ENCODE measurements around the gene SEMA6A.

Gene SEMA6A

DNA sequence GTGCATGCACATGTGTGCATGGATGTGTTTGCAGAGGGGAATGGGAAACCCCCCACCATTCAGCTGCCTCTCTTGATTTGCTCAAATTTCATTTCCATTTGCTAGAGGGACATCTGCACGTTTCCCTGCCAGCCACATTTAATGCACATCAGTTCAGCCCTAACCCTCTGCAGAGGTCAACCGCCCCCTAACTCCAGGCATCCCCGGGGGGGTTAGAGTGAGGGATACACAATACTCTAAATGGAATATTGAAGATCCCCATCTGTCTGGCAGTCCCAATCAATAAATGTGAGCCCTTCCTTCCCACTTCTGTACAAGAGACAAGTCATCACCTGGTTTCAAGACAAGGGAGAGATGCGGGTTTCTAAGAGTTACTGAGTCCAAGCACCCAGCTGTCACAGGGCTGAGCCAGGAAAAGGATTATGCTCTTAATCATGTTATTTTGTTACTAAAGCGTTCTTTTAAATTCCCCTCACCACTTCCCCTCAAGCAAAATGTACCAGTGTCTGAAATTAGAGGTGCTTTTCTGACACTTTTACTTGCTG lies 134.1 kb downstream of the SEMA6A start:
- peak; percentile 82 for DNase-seq (ENCODE audit: low spot score)

GRCh38 chr5:116439905-116440304 lies 134.7 kb downstream of the SEMA6A start:
- no peak for DNase-seq (ENCODE audit: low spot score)

DNA sequence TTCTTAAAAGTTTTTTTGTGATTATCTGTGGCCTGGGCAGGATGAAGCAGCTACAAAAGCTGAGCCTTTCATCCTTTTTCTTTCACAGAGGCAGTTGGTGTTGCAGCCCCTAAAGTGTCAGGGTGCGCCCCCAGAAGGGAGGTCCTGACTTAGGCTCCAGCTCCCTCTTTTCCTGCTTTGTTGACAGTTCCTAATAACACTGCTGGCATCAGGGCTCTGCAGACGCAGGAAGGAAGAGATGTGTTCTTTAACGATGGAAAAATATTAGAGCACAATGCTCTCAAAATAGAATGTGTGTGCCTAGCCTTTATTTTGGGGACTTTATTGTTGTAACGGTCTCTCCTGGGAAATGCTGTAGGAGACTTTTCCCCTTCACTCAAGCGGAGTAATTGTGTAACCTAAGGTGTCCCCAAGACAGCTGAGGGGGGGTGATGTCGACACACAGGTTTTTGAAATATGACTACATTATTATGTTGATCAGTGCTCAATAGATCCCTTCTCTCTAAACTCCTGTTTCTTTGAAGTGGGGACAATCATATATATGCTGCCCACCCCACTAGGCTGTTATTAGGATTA lies 135.6 kb downstream of the SEMA6A start:
- no peak for DNase-seq (ENCODE audit: low spot score)

DNA sequence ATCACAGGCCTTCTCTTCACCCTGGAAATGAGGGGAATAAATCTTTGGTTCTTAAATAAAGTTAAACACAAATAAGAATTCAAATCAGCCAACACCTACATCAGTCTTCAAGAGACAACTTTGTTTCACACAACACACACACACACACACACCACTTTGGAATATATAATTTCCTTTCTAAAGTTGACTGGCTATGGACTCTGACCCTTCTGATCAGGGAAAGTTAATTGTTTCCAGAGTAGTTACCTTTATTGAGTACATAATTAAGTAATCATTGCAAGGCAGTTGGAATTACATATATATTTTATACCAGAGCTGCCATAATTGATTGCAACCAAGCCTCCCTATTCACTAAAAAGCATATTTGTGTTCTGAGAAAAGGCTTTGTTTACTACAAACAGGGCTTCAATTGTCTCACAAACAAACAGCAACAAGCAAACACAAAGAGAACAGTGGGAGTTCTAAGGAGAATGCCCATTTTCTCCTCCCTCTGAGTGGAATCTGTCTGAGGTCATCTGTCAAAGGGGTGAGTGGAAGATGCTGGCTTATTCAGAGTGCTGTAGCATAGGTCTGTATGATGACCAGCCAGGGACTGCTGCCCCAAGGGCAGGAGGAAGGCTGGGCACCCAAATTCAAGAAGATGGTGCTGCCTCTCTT lies 136.6 kb downstream of the SEMA6A start:
- no peak for DNase-seq (ENCODE audit: low spot score)

- no peak for DNase-seq (ENCODE audit: low spot score)
Observed at GRCh38 chr5:116437351-116437705, 137.3 kb downstream of the SEMA6A start.

GRCh38 chr5:116436674-116437350 lies 137.8 kb downstream of the SEMA6A start:
- no peak for DNase-seq (ENCODE audit: low spot score)

- no peak for DNase-seq (ENCODE audit: low spot score)
Observed at GRCh38 chr5:116428966-116429365, 145.7 kb downstream of the SEMA6A start.

DNA sequence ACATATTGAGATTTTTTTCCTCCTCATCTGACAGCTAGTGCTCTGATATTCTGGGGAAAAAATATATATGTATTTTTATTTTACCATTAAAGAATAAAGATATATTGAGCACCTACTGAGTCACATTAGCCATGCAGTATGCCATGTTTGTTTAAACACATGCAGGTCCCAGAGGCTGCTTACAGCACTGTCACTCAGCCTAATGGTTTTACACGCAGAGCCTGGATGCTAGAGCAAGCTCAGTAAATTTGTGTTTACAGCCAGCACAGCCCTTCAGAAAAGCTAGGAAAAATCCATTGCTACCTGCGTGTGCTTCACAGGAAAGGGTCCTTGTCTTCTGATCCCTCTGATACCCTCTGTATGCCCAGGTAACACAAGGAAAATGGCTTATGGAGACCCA lies 146.2 kb downstream of the SEMA6A start:
- no peak for DNase-seq (ENCODE audit: low spot score)

- no peak for DNase-seq (ENCODE audit: low spot score)
Observed at GRCh38 chr5:116424951-116425350, 149.7 kb downstream of the SEMA6A start.

GRCh38 chr5:116424258-116424615 lies 150.4 kb downstream of the SEMA6A start:
- no peak for DNase-seq (ENCODE audit: low spot score)

GRCh38 chr5:116423587-116424257 lies 150.9 kb downstream of the SEMA6A start:
- DNase-seq (ENCODE audit: low spot score) = no peak

- no peak for DNase-seq (ENCODE audit: low spot score)
Observed at GRCh38 chr5:116423141-116423540, 151.5 kb downstream of the SEMA6A start.

- DNase-seq (ENCODE audit: low spot score) = no peak
Observed at GRCh38 chr5:116421080-116421629, 153.5 kb downstream of the SEMA6A start.

- DNase-seq (ENCODE audit: low spot score) = no peak
Observed at GRCh38 chr5:116420540-116420939, 154.1 kb downstream of the SEMA6A start.

DNA sequence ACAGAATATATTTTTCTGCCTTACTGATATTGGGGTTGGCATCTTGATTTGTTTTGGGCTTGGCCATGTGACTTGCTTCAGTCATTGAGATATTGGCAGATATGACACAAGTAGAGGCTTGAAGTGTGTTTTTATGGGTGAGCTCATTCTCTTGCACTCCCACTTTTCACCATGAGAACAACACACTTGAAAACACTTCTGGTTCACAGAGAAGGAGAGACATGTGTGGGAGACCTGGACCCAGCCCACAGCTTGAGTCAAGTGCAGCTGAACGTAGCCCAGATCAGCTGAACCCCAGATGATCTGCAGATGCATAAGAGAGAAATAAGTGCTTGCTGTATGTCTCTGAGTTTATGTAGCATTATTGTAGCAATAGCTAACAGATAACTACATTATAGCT lies 155.4 kb downstream of the SEMA6A start:
- no peak for DNase-seq (ENCODE audit: low spot score)

- no peak for DNase-seq (ENCODE audit: low spot score)
Observed at GRCh38 chr5:116418774-116419173, 155.8 kb downstream of the SEMA6A start.

DNA sequence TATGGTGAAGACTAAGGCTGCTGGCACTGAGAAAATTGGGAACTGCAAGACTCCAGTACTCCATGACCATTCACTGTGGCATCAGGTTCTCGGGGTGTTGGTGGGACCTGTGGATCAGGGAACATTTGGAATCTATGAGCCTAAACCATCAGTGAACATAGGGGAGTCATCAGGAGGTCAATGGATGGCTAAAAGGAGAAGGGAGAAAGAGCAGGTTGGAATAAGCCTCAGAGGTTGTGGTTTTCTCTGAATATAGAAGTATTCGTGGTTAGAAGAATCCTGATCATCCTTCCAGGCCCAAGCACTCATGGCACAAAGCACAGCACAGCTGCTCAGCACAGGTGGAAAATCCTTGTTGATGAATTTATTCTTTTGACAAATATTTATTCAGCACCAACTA lies 156.6 kb downstream of the SEMA6A start:
- no peak for DNase-seq (ENCODE audit: low spot score)

- no peak for DNase-seq (ENCODE audit: low spot score)
Observed at GRCh38 chr5:116415989-116416388, 158.6 kb downstream of the SEMA6A start.

DNA sequence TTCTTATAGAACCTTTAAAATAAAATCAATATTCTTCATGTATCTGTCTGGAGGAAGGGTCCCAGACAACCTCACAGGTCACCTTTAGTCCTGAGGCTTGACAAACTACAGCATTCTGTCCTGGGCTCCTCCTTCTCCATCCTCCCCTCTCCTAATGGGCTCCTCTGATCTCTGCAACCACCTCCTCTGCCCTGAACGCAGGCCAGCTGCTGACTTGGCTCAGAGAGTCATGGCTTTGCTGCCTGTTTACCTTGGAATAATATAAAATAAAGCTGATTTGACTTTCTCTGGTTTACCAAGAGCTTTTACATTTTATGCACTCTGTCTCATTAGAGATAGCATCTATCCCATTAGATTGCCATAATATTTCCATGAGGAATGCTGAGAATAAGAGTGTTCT lies 159.4 kb downstream of the SEMA6A start:
- DNase-seq (ENCODE audit: low spot score) = no peak

GRCh38 chr5:116411101-116411571 lies 163.5 kb downstream of the SEMA6A start:
- no peak for DNase-seq (ENCODE audit: low spot score)

DNA sequence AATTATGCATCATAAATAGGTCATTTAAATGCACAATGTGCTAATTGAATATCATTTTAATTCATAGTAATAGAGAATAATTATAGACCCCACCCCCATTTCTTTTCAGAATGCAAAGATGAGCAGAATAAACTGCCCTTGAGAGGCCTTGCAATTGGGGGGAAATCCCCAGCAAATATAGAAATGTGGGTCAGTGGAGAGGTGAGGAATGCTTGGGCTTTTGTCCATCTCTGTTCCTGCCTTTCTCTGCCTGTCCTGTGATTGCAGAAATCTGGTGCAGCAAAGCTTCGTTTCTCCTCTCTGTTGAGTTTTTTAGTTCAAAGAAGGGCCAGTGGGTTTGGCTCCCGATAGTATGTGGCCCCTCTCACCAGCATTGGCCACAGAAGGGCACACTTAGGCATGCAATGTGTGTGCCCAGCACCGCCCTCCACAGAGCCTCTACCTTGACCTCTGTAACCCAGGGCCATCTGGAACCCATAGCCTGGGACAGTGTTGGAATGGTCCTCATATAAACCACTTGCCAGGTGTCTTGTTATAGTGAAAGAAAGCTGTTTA lies 164.2 kb downstream of the SEMA6A start:
- no peak for DNase-seq (ENCODE audit: low spot score)
